Embryonic facial prominence (tissue), 1 donor: ENCODE results near the gene ACSF3.

ENCODE experiments used
- DNase-seq: peaks from one replicate; pipeline ENCODE4 v3.0.0-alpha.2; 2016; ENCODE audit errors: extremely low spot score

Gene ACSF3

DNA sequence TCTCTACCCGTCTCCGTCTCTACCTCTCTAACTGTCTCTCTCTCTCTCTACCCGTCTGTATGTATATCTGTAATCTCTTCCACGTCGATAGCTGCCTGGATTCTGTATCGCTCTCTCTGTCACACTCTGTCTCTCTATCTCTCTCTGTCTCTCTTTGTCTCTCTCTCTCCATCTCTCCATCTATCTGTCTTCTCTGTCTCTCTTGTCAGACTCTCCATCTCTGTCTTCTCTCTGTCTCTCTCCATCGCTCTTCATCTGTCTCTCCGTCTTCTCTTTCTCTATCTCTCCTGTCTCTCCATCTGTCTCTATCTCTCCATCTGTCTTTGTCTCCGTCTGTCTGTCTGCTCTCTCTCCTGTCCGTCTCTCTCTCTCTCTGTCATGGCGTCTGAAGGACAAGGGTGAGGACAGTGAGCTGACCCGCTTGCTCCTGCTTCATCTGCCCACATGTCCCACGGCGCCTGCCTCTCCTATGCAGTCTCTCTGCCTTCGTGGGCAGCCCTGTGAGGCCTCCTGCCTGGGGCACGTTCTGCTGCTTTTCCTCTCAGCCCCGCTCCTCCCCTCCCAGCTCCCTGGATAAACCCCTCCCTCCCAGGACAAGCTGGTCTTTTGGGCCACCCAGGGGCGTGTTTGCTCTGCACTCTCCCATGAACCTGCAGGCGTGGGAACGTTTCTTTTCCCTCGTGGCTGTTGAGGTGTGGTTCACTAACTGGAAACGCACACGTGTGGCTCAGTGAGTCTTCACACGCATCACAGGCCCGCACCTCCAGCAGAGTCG, 18.9 kb downstream of the ACSF3 start:
- DNase-seq: no peak

DNA sequence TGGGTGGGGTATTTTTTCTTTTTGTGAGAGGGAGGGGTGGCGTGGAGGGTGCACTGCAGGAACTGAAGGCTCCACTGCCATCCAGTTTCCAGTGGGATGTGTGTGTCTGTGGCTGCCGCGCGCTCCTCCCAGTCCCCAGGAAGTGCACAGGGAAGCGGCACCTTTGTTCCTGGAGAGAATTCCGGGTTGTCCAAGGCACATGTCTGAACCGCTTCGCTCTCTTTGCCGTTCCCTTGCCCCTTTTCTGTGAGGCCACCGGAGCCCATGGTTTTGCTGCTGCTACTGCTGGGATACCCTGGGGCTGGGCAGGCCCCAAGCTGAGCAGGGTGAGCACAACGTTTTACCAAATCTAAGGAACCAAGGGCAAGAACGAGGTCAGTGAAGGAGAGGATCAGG, 19.5 kb downstream of the ACSF3 start:
- no peak for DNase-seq

DNA sequence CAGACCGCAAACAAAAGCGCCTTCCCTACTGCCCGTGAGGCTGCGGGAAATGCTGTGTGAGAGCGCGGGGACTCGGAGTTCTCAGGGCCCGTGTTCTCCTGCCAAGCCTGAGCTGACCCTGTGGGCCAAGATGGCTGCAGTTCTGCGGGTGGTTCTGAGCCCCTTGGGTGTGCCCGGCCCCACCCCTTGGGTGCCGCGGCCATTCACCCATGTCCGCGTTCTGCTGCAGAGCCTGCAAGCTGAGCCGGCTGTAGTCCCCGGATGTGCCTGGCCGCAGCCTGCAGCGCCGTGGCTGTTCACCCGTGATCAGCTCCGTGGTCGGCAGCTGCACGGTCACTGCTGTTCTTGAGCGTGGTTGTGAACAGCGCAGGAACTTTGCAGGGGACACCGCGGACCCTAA, 20.0 kb downstream of the ACSF3 start:
- no peak for DNase-seq

GRCh38 chr16:89114159-89114981, 20.7 kb downstream of the ACSF3 start:
- no peak for DNase-seq

DNA sequence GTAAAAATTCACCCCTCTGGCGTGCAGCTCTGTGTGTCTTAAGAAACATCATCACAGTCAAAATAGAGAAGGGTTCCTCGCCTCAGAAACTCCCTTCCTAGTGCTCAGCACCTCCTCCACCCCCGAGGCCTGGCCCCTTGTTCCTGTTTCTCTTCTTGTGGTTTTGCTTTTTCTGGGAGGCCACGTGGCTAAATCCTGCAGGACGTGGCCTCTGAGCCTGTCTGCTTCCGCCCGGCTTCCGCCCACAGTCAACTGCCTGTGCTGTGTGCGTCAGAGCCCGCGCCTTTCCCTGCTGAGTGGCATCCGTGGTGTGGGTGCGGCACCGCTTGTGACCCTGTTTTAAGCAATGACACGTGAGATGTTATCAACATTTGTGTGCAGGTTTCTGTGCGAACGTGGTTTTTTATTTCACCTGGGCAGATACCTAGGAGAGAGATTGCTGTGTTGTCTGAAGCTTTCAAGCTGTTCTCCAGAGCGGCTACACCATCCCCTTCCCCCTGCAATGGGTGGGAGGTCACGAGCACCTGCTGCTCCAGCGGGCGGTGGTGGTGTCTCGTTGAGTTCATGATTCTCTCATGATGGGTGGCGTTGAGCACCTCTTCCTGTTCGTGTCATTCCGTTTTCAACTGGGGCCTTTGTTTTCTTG, 21.7 kb downstream of the ACSF3 start:
- DNase-seq: no peak

- no peak for DNase-seq
Measured at GRCh38 chr16:89116341-89117226, 22.9 kb downstream of the ACSF3 start.

GRCh38 chr16:89117227-89117974, 23.7 kb downstream of the ACSF3 start:
- no peak for DNase-seq

- DNase-seq: no peak
Measured at GRCh38 chr16:89117975-89118289, 24.3 kb downstream of the ACSF3 start.

GRCh38 chr16:89118361-89119165, 24.9 kb downstream of the ACSF3 start:
- no peak for DNase-seq

GRCh38 chr16:89119166-89119621, 25.5 kb downstream of the ACSF3 start:
- no peak for DNase-seq

GRCh38 chr16:89119661-89120141, 26.0 kb downstream of the ACSF3 start:
- no peak for DNase-seq

DNA sequence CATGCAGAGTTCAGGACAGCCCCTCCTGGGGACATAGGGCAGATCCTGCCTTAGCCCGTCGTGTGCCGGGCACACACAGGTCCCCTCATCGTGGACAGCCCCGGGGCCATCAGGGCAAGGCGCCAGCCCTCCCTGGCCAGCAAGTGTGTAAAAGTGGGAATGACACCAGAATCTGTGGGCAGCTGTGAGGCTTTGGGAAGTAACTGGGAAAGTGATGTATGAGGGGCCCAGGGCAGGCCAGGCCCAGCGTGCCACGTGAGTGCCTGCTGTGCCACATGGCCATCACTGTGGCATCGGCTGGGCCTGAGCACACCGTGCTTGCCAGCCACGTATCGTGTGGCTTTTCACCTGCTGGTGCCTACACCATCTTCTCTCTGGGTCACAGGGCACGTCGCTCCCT, 26.6 kb downstream of the ACSF3 start:
- no peak for DNase-seq

GRCh38 chr16:89120921-89121351, 27.3 kb downstream of the ACSF3 start:
- DNase-seq: no peak

DNA sequence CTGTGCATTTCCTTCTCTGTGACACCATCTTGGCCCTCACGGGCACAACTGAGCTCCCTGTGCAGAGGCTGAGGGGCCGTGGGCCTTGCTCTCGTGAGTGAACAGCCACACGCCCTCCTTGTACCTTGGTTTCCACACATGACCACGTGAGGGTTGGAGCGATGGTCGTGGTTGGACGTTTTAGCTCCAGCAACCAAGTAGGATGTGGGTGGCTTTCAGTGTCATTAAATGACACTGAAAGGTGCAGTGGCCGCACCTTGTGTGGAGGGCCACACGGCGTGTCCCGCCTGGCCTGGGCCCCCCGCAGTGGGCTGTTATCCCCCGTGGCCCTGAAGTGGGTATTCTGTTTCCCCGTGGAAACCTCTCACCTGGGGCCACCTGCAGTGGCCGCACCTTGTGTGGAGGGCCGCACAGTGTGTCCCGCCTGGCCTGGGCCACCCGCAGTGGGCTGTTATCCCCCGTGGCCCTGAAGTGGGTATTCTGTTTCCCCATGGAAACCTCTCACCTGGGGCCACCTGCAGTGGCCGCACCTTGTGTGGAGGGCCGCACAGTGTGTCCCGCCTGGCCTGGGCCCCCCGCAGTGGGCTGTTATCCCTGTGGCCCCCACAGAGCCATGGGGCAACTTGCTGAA, 28.2 kb downstream of the ACSF3 start:
- no peak for DNase-seq

DNA sequence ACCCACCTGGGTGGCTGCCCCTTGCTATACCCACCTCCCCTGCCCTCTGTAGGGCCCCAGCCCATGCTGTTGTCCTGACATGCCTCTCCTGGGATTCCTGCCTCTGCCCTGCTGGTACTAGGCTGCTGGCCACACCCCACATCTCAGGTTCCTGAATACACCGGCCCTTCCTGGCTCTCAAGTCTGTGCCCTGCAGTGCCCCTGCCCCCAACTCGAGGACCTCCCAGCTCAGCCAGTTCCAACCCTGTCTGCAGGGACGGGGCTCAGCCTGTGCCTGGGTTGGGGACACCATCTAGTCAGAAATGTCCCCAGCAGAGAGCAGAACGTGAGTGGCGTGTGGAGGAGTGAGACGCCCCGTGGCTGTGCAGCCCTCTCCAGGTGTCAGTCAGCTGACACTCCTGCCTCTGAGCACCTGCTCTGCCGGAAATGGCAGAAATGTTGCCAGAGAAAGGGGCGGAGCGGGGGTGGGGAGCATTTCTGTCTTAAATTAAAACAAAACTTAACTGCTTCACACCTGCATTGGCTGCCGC, 28.7 kb downstream of the ACSF3 start:
- DNase-seq: peak; percentile 7

GRCh38 chr16:89123001-89123830, 29.6 kb downstream of the ACSF3 start:
- DNase-seq: no peak

- DNase-seq: no peak
Measured at GRCh38 chr16:89123831-89124100, 30.1 kb downstream of the ACSF3 start.

DNA sequence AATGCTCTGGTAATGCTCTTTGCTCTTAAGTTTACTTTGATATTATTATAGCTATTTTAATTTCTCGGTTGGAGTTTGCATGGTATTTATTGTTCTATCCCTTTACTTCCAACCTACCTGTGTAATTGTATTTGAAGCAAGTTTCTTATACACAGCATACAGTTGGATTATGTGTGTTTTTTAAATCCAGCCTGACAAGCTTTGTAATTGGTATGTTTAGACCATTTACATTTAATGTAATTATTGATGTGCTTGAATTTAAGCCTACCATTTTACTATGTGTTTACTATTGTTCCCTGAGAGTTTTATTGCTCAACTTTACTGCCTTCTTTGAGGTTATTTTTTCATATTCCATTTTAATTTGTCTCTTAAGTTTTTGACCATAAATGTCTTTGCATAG, 35.7 kb downstream of the ACSF3 start:
- DNase-seq: no peak

GRCh38 chr16:89130448-89130847, 36.8 kb downstream of the ACSF3 start:
- DNase-seq: no peak
